Effector memory CD8-positive, alpha-beta T cell (primary cell): ENCODE results near the gene PLSCR3.

Experiments
- ATAC-seq: fragments of 150-1000 bp; cut with Tn5 transposase; replicated peaks from 2 replicates; pipeline ENCODE4 v1.10.0; 2021; ENCODE audit warnings: mild to moderate bottlenecking, moderate library complexity
- DNase-seq, 3 experiments: peaks; one replicate each; pipeline ENCODE4 v3.0.0; 2021
- H3K27ac Mint-ChIP-seq, 2 donors: one replicate each; pipeline ENCODE4 v1.8.0; 2022; ENCODE audit warnings: mild to moderate bottlenecking in 2 of 2, mixed read lengths in 2 of 2, moderate library complexity in 2 of 2
- H3K27me3 Mint-ChIP-seq, 2 donors: one replicate each; pipeline ENCODE4 v1.8.0; 2022; ENCODE audit warnings: mixed read lengths in 2 of 2
- H3K36me3 Mint-ChIP-seq: one replicate; pipeline ENCODE4 v1.8.0; 2022; ENCODE audit warnings: mild to moderate bottlenecking, moderate library complexity, mixed read lengths; ENCODE audit not compliant: insufficient read depth
- H3K4me1 Mint-ChIP-seq, 2 donors: one replicate each; pipeline ENCODE4 v1.8.0; 2022; ENCODE audit warnings: low read depth in 2 of 2, mixed read lengths in 2 of 2
- H3K4me3 Mint-ChIP-seq, 2 donors: one replicate each; pipeline ENCODE4 v1.8.0; 2022; ENCODE audit warnings: mild to moderate bottlenecking in 2 of 2, mixed read lengths in 2 of 2, moderate library complexity in 2 of 2
- H3K9me3 Mint-ChIP-seq, 2 donors: one replicate each; pipeline ENCODE4 v1.8.0; 2022; ENCODE audit warnings: mixed read lengths in 2 of 2

PLSCR3 gene

DNA sequence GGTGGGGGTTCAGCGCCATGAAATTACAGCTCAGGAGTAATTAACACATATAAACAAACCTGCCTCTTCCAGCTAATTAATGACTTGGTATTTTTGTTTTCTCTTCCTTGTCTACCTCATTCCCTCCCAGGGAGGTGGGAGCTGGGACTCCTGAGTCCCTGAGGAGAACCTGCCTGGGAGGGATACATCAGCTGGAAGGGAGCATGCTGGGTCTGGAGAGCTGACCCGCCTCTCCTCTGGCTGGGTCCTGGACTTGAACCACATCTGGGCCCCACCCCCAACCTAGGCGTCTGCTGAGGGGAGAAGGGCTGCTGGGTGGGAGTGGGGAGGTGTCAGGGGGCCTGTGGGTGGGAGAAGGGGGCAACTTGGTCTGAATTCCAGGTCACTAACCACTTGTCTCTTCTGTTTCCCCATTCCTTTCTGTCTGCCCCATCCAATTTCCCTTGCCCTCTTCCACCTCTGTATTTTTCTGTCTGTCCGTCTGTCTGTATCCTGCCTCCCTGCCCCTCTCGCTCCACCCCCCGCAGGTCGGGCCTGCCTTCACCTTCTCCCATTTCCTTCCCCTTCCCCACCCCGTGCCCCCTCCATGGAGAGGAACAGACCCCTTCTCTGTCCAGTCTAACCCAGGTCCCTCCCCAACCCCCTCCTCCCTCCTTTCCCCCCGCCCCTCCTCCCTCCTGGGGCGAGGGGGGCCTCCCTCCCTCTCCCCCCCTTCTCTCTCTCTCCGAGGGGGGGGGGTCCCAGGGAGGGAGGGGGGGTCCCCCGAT, 13.3 kb upstream of the PLSCR3 start, which contains the start of gene NLGN2:
TSS of gene NLGN2 (plus strand) at position 361 of the 767 bp plus-strand sequence. CDS start 411 bp downstream, outside the sequence.
- Mint-ChIP-seq H3K9me3 (no peaks in the 10 kb centered on the region), H3K4me3 (peak within 1 kb of the TSS in 1 of 2 donors; percentile 47), H3K27ac (no peak within 1 kb of the TSS), H3K4me1 (peaks cover 8 to 13% of the 10 kb centered on the region in 2 donors), H3K36me3 (peaks cover 18% of the 10 kb centered on the region), H3K27me3 (no peaks in the 10 kb centered on the region)
- ATAC-seq (no peak), DNase-seq (no peak)

DNA sequence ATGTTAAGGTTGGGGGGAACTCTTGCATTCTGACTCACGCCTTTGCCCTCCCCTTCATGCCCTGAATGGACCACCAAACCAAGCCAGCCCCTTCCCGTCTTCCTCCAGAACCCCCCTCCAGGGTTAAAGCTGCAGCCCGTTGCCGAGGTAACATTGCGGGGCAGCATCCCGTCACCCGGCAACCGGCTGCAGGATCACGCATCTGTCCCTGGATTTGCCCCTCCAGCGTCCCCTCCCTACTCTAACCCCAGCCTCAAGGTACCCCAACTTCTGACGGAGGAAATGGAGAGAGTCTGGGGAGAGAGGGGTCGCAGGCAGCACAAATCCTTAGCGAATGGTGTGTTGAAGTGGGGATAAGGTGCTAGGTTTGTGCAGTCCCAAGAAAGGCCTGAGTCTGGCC, 12.8 kb upstream of the PLSCR3 start:
- Mint-ChIP-seq H3K36me3 (peaks cover 18% of the 10 kb centered on the region), H3K27ac (no peak overlapping the region), H3K4me3 (peak overlapping the region in 1 of 2 donors; percentile 47), H3K4me1 (peaks cover 8 to 13% of the 10 kb centered on the region in 2 donors), H3K27me3 (no peaks in the 10 kb centered on the region), H3K9me3 (no peaks in the 10 kb centered on the region)
- no peak for ATAC-seq
- DNase-seq = no peak

DNA sequence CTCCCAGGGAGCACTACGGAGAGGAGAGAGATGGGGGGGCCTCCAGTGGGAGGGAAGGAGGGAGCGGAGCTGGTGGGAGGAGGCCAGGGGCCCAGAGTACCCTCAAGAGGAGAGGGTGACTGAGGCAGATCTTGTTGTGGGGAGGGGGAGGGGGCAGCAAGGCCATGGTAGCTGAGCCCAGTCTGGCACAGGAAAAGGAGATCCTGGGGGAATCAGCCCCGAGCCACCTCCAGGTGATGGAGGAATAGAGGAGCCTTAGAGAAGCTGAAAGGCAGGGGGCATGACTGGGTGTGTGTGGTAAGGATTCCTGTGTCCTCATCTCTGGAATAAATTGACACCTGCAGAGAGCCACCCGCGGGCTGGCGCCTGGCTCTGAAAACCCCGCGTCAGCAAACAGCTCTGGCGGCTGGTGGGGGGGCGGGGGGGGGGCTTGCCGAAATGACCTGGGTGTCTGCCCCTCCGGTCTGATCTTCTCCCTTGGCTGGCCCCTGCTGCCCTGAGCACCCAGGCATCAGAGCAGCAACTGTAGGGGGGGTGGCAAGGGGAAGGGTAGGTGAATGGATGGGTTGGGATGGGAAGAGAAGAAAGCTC, 12.0 kb upstream of the PLSCR3 start:
- ATAC-seq = no peak
- H3K9me3 Mint-ChIP-seq = no peaks in the 10 kb centered on the region
- H3K4me1 Mint-ChIP-seq = peaks cover 10 to 13% of the 10 kb centered on the region in 2 donors
- peaks cover 18% of the 10 kb centered on the region for H3K36me3 Mint-ChIP-seq
- H3K27me3 Mint-ChIP-seq = no peaks in the 10 kb centered on the region
- peak overlapping the region; percentile 91 to 95 for H3K4me3 Mint-ChIP-seq
- peak overlapping the region; percentile 21 to 64 for H3K27ac Mint-ChIP-seq
- no peak for DNase-seq

DNA sequence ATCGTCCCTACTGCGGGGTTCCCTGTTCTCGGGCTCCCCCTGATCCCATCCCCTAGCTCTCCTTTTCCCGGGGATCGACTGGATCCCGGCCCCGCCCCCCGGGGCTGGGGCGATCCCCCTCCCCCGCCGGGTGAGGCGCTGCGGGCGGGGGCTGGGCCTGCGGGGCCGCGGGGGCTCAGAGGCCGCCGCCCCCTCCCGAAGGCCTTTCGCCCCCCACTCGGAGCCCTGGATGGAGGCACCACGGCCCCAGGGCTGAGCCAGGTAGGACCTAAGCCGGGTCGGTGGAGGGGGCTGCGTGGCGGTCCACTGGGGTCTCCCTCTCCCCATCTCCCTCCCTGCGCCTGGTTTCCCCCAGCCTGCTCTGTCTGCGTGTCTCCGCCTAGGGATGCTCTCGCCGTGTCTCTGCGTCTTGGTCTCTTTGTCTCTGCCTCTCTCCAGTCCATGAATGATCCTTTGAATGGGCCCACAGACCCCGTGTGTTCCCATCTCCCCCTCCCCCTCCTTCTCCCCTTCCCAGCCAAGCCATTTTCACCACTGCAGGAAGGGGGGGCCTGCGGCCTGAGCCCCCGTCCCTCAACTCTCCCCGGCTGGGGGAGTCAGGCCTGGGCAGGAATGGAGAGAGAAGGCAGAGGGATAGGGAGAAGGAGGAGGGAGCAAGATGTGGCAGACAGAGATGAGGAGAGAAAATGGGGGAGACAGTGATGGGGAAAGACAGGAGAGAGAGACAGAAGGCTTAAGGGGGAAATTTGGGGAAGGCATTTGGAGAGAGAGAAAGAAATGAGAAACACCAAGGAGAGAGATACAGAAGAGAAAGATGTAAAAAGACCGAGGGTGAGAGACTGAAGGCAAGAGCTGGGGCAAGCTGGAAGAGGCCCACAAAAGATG, 11.3 kb upstream of the PLSCR3 start:
- Mint-ChIP-seq H3K4me3 (peak overlapping the region; percentile 91 to 95), H3K9me3 (no peaks in the 10 kb centered on the region), H3K36me3 (peaks cover 18% of the 10 kb centered on the region), H3K27ac (peak overlapping the region; percentile 64 to 92), H3K27me3 (no peaks in the 10 kb centered on the region), H3K4me1 (peaks cover 10 to 13% of the 10 kb centered on the region in 2 donors)
- no peak for ATAC-seq
- DNase-seq = no peak

DNA sequence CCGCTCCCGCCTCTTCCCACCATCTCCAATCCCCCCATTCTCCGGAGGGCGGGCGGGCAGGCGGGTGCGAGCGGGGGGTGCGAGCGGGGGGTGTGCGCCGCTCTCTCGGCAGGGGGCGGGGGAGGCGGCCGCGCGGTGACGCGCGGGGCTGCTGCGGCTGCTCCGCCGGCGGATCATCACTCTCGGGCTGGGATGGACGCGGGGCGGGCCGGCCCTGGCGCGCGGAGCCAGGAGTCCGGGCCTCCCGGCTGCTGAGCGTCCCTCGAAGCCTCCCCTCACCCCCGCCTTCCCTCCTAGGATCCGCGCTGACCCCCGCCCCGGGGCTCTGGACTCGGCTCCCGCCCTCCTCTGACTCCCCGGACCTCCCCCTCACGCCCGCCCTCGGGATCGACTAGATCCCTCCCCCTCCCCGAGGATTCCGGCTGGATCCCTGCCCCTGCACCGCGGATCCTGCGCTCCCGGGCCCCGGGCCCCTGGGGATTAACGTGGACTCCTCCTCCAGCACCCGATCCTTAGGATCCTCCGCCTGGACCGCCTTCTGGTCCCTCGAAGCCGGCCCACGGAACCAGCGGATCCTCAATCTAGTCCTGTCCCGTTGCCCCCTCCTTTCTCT, 10.5 kb upstream of the PLSCR3 start:
- ATAC-seq = peak; percentile 56
- Mint-ChIP-seq H3K4me1 (peaks cover 10 to 13% of the 10 kb centered on the region in 2 donors), H3K27me3 (no peaks in the 10 kb centered on the region), H3K36me3 (peaks cover 18% of the 10 kb centered on the region), H3K27ac (peak overlapping the region; percentile 88 to 92), H3K9me3 (no peaks in the 10 kb centered on the region), H3K4me3 (peak overlapping the region; percentile 91 to 95)
- no peak for DNase-seq

DNA sequence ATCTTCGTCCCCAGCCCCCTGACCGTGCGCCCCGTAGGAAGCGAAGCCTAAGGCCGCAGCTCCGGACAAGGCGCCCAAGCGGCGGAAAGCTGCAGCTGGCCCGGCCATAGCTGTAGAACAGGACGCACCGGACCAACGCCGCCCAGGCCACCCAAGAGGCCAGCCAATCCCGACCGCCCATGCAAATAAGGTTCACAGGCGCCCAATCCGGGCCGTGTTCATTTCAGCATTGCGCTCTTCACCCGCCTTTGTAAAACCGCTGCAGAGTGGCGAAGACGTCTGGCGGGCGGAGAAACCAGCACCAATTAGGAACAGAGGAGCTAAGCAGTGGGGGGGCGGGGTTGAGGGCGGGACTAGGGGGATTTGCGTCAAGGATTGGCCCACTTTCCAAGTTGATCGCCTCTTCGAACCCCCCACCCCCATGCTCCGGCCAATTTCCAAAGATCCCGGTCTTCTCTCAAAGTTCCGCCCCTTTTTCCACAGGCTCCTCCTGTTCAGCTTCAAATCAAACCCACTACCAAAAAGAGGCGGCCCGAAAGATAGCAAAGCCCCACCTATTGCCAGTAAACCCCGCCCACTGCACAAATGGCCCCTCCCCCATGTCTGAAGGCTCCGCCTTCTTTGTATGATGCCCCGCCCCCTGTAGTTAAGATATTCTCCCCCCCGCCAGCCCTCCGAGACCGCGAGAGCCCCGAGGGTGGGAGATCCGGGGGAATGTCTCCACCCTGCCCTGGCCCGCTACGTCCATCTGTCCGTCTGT, 9.8 kb upstream of the PLSCR3 start, which contains the start of gene TMEM256:
TSS of gene TMEM256 (minus strand) at position 121 of the 760 bp plus-strand sequence. CDS start at position 108, 13 bp downstream.
- peaks cover 18% of the 10 kb centered on the region for H3K36me3 Mint-ChIP-seq
- peak; percentile 88 to 91 (median 89) for DNase-seq
- H3K4me1 Mint-ChIP-seq = peaks cover 10 to 13% of the 10 kb centered on the region in 2 donors
- no peaks in the 10 kb centered on the region for H3K27me3 Mint-ChIP-seq
- ATAC-seq = peak; percentile 87
- H3K27ac Mint-ChIP-seq = peak within 1 kb of the TSS; percentile 88 to 92
- peak within 1 kb of the TSS; percentile 91 to 95 for H3K4me3 Mint-ChIP-seq
- no peaks in the 10 kb centered on the region for H3K9me3 Mint-ChIP-seq

DNA sequence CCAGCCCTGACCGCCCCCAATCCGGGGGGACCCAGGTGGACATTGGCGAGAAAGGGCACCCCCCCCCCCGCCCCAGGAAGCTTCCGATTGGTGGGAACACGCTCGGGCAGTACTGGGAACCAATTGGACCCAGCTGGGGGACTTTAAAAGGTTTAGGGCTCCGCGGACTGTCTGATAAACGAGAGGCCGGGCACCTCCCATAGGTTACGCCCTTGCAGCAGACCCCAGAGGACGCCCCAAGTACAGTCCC, 9.3 kb upstream of the PLSCR3 start:
- H3K27ac Mint-ChIP-seq = peak overlapping the region in 1 of 2 donors; percentile 92
- H3K4me3 Mint-ChIP-seq = peak overlapping the region; percentile 91 to 95
- H3K27me3 Mint-ChIP-seq = no peaks in the 10 kb centered on the region
- ATAC-seq (peak; percentile 19), DNase-seq (no peak)
- H3K36me3 Mint-ChIP-seq = peaks cover 18% of the 10 kb centered on the region
- peaks cover 10 to 13% of the 10 kb centered on the region in 2 donors for H3K4me1 Mint-ChIP-seq
- H3K9me3 Mint-ChIP-seq = no peaks in the 10 kb centered on the region

DNA sequence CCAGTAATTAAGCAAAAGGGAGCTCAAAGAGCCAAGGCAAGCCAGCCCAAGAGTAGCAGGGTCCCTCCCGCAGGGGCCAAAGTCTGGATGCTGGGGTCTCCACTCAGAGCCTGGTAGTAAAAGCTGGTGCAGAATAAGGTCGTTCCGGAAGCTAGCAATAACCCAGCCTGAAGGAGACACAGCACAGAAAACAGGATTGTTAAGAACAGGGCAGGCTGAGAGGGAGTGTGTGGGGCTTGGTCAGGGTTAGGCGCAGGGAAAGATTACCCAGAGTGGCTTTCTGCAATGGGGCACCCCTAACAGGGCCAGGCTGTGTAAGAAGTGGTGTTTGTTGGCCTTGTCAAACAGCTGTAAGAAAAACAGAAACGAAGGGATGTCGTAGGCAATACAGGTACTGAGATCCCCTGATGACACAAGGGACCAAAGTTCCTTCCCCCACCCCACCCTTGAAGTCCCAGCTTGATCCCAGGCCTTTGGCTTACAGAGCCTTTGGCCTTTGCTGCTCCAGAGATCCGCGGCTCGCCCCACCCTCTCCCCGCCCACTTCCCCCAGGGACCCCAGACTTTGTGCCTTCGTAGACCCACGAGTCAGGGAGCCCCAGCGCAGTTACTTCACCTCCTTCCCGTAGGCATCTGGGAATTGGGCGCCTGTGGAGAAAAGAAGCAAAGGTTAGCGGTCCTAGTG, 8.9 kb upstream of the PLSCR3 start:
- DNase-seq (no peak), ATAC-seq (no peak)
- Mint-ChIP-seq H3K4me3 (peak overlapping the region; percentile 91 to 95), H3K36me3 (peaks cover 18% of the 10 kb centered on the region), H3K9me3 (no peaks in the 10 kb centered on the region), H3K27ac (peak overlapping the region in 1 of 2 donors; percentile 92), H3K27me3 (no peaks in the 10 kb centered on the region), H3K4me1 (peaks cover 10 to 13% of the 10 kb centered on the region in 2 donors)

DNA sequence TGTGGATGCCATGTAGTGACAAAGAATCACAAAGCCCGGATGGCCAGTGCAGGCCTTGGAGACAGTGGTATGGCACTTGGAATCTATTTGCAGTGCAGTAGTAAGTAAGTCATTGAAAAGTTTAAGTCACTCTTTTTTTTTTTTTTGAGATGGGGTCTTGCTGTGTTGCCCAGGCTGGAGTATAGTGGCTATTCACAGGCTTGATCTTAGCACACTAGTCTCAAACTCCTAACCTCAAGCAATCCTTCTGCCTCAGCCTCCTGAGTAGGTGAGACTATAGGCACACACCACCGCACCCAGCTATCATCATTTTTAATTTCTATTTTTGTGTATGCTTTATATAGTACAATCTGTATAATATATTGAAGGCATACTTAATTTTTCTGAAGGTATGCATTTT, 4.3 kb upstream of the PLSCR3 start:
- H3K4me1 Mint-ChIP-seq = peaks cover 12 to 16% of the 10 kb centered on the region in 2 donors
- no peak overlapping the region for H3K4me3 Mint-ChIP-seq
- no peaks in the 10 kb centered on the region for H3K9me3 Mint-ChIP-seq
- DNase-seq = no peak
- H3K36me3 Mint-ChIP-seq = peaks cover 3% of the 10 kb centered on the region
- no peak overlapping the region for H3K27ac Mint-ChIP-seq
- no peaks in the 10 kb centered on the region for H3K27me3 Mint-ChIP-seq
- no peak for ATAC-seq

DNA sequence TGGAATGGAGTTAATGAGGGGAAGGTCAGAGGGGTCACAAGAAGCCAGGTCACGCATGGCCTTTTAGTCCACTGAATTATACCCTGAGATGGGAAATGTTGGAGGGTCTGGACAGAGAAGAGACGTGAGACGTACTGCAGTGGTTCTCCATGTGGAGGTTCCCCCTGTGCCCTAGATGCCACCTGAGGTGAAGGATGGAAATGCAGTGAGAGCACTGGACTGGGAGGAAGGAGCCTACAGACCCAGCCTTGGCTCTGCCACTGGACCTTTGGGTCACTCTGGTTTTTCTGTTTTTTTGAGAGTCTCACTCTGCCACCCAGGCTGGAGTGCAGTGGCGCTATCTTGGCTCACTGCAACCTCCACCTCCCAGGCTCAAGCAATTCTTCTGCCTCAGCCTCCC, 1.8 kb upstream of the PLSCR3 start:
- H3K27ac Mint-ChIP-seq = no peak overlapping the region

DNA sequence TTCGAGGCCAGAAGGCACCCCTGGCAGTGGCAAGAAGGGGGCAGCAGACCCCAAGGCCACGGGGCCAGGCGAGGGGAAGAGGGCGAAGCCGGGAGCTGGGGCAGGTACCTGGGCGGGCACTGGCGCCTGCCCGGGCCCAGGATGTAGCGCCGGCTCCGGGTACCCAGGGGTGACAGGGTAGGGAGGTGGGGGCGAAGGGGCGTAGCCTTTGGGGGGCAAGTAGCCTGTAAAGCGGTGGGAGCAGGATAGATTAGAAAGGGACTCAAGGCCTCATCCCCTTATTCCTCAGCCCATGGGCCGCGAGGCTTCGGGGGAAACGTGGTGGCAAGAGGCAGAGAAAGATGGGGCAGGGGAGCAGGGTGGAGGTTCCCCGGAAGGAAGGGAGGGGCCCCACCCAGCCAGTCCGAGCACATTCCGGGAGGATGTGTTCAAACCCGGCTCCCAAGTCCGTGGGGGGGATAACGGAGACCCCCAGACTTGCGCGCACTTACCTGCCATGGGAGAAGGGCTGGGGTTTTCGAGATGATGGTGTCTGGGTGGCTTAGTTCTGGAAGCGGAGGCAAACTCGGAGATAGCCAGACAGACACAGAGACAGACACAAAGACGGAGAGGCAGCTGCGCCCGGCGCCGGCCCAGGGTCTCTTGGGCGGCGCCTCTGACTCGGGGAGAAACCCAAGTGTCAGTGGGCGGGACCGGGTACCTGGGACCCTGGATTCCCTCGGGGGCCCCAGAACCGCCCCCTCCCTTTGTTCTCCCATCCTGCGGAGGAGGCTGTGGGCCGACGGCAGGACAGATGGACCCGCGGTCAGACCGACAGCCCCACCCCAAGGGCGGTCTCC, 493 bp downstream of the PLSCR3 start:
- Mint-ChIP-seq H3K27ac (peak overlapping the region; percentile 95 to 96), H3K27me3 (no peaks in the 10 kb centered on the region), H3K4me1 (peaks cover 20 to 24% of the 10 kb centered on the region in 2 donors), H3K4me3 (peak overlapping the region; percentile 92 to 97), H3K36me3 (peaks cover 24% of the 10 kb centered on the region), H3K9me3 (no peaks in the 10 kb centered on the region)
- ATAC-seq (peak; percentile 72), DNase-seq (peak in 2 of 3 experiments; percentile 69 to 70)

More for the DNA sequence above, 1.8 kb upstream of the PLSCR3 start:
- H3K27me3 Mint-ChIP-seq = no peaks in the 10 kb centered on the region
- ATAC-seq (no peak), DNase-seq (no peak)
- peaks cover 15 to 21% of the 10 kb centered on the region in 2 donors for H3K4me1 Mint-ChIP-seq
- H3K9me3 Mint-ChIP-seq = no peaks in the 10 kb centered on the region
- H3K4me3 Mint-ChIP-seq = no peak overlapping the region
- peaks cover 12% of the 10 kb centered on the region for H3K36me3 Mint-ChIP-seq
